Activated naive CD4-positive, alpha-beta T cell treated with anti-CD3 and anti-CD28 coated beads for 36 hours (primary cell): Measurements from ENCODE around the gene CCDC28B. TPM values are rescaled to one million over a fixed set of nuclear protein-coding genes. Genes with fewer than 3 reads are reported as not detected.

Experiments
- CTCF ChIA-PET: fragments of 350-600 bp; sonication (Branson Sonifier 250); formaldehyde crosslinking; loops from one replicate; lab custom pipeline; 2021; ENCODE audit warnings: antibody characterized with exemption; lab: Charles Lee
- DNase-seq: peaks from one replicate; pipeline ENCODE4 v3.0.0-alpha.2; 2020
- H3K27ac Mint-ChIP-seq: one replicate; pipeline ENCODE4 v1.8.0; 2021; ENCODE audit warnings: mild to moderate bottlenecking, mixed read lengths
- H3K27me3 Mint-ChIP-seq: one replicate; pipeline ENCODE4 v1.8.0; 2021; ENCODE audit warnings: low read depth, mixed read lengths
- H3K36me3 Mint-ChIP-seq: one replicate; pipeline ENCODE4 v1.8.0; 2021; ENCODE audit warnings: low read depth, mixed read lengths
- H3K4me1 Mint-ChIP-seq: one replicate; pipeline ENCODE4 v1.8.0; 2021; ENCODE audit warnings: low read depth, mixed read lengths
- H3K4me3 Mint-ChIP-seq: one replicate; pipeline ENCODE4 v1.8.0; 2021; ENCODE audit warnings: mild to moderate bottlenecking, moderate library complexity, mixed read lengths
- H3K9me3 Mint-ChIP-seq: one replicate; pipeline ENCODE4 v1.8.0; 2021; ENCODE audit warnings: mixed read lengths
- intact Hi-C: fragments of 100-400 bp; cut with micrococcal nuclease; formaldehyde crosslinking; loops from one replicate; pipeline ENCODE4 v1.15.1; 2023
- total RNA-seq, 2 experiments: library from RNA; stranded (reverse); gene quantifications; one replicate each; pipeline ENCODE4 v1.2.3, GENCODE V29; 2021

CCDC28B gene
- total RNA-seq, 2 experiments from 2014 or later: 13.1 to 14.8 TPM

DNA sequence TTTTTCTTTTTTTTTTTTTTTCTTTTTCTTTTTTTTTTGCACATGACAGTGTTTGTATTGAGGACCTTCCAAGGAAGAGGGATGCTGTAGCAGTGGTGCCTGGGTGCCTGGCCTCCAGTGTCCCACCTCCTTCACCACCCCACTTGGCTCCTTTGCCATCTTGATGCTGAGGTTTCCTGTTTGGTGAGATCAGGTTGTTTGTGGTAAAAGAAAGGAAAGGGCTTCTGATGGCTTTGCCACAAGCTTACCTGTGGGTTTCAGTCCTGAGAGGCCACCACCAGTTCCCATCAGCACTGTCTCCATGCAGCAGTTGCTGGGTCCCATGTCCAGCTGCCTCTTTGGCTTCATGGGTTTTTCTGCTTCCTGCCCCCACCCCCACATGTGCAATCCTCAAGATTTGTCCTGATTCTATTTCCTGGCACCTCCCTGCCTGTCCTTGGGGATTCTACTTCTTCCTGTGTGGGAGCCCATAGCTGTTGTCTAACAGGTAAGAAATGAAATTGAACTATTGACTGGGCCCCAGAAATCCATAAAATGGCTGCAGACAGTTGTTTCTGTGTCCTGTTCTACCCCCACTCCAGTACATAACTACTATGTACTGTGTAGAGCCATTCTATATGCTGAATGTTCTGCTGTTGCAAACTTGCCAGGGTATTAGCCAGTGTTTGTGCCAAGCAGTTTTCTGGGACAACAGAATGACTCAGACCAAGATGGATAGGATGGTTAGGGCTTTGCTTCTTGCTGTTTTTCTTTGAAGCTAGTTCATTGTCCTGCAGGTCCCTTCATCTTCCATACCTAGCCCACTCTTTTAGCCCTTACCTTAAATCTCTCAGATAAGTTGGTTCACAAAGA, 4.2 kb upstream of the CCDC28B start:
- CTCF ChIA-PET: interaction anchor here (0.6 kb wide), 1 partner anchor 87 kb away, joined by 3 read pairs; no protein-coding TSS in a partner anchor
- no peak overlapping the region for H3K4me3 Mint-ChIP-seq
- intact Hi-C loops: no loop called here
- no peak overlapping the region for H3K27ac Mint-ChIP-seq
- H3K36me3 Mint-ChIP-seq: peaks cover 46% of the 10 kb centered on the region
- DNase-seq: no peak
- no peaks in the 10 kb centered on the region for H3K27me3 Mint-ChIP-seq
- no peaks in the 10 kb centered on the region for H3K9me3 Mint-ChIP-seq
- H3K4me1 Mint-ChIP-seq: peaks cover 45% of the 10 kb centered on the region

DNA sequence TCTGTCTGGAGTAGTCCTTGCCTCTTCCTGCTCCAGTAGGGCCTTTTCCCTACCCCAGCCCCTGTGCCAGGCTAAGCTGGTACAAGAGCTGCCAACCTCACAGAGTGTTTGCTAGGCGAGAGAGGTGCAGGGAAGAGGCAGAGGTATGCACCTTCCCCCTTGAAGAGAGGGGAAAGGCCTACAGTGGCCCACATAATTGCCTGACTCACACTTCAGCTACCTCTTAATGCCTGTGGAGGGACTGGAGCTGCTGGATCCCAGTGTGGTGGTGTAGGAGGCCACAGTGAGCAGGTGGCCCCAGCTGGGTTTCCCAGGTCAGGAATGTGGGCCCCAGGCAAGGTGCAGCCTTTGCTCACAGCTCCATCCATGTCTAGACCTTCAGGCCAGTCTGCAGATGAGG, 3.3 kb upstream of the CCDC28B start:
- Mint-ChIP-seq H3K4me1 (peaks cover 54% of the 10 kb centered on the region), H3K4me3 (no peak overlapping the region), H3K36me3 (peaks cover 37% of the 10 kb centered on the region), H3K9me3 (no peaks in the 10 kb centered on the region), H3K27me3 (no peaks in the 10 kb centered on the region), H3K27ac (no peak overlapping the region)
- CTCF ChIA-PET: interaction anchor here (0.6 to 1.8 kb wide), 4 partner anchors 19 to 516 kb away, joined by 3 to 8 read pairs (median 4); no protein-coding TSS in a partner anchor
- DNase-seq: no peak
- intact Hi-C loops: no loop called here

DNA sequence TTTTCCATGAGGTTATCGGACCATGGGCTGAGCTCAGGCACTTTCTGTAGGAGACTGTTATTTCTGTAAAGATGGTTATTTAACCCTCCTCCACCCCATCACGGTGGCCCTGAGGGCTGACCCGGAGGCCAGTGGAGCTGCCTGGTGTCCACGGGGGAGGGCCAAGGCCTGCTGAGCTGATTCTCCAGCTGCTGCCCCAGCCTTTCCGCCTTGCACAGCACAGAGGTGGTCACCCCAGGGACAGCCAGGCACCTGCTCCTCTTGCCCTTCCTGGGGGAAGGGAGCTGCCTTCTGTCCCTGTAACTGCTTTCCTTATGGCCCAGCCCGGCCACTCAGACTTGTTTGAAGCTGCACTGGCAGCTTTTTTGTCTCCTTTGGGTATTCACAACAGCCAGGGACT, 2.6 kb upstream of the CCDC28B start:
- no peak overlapping the region for H3K4me3 Mint-ChIP-seq

DNA sequence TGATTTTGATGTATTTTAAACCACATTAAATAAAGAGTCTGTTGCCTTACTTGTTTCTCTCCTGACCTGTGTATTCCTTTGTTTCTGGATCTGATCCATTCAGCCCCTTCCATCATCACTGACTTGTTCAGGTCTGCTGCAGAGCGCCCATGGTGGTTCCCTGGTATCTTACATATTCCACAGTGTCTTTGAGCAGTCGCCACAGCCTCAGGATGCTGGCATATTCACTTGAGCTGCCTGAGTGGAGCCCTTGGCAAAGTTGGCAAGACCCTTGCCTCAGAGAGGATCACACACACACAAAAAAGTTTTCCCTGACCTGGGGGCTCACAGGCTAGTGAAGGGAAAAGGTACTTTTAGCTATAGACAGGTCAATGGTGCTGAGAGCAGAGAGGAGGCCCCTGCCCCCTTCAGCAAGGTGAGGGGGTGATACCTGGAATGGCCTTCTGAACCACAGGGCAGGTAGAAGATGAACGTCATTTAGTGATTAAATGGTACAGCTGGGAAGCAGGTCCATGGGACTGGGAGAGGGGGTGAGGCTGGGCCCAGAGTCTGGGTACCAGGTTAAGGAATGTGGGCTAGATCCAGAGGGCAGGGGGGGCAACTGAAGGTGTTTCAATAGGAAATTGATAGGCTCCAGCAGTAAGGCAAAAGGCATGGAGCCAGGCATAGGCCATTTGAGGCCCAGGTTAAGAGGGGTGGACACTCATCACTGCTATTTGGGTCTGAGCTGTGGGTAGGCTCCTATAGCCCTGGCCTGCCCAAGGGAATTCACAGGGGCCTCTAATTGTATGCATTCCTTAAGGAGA, 2.0 kb upstream of the CCDC28B start:
- H3K4me3 Mint-ChIP-seq: no peak overlapping the region
- peaks cover 25% of the 10 kb centered on the region for H3K36me3 Mint-ChIP-seq

More for the DNA sequence above, 2.6 kb upstream of the CCDC28B start:
- intact Hi-C loops: no loop called here
- Mint-ChIP-seq H3K4me1 (peaks cover 56% of the 10 kb centered on the region), H3K9me3 (no peaks in the 10 kb centered on the region), H3K27ac (no peak overlapping the region), H3K36me3 (peaks cover 29% of the 10 kb centered on the region), H3K27me3 (no peaks in the 10 kb centered on the region)
- DNase-seq: no peak
- CTCF ChIA-PET: interaction anchor here (0.6 to 1.8 kb wide), 3 partner anchors 18 to 515 kb away, joined by 3 to 8 read pairs (median 6); no protein-coding TSS in a partner anchor

DNA sequence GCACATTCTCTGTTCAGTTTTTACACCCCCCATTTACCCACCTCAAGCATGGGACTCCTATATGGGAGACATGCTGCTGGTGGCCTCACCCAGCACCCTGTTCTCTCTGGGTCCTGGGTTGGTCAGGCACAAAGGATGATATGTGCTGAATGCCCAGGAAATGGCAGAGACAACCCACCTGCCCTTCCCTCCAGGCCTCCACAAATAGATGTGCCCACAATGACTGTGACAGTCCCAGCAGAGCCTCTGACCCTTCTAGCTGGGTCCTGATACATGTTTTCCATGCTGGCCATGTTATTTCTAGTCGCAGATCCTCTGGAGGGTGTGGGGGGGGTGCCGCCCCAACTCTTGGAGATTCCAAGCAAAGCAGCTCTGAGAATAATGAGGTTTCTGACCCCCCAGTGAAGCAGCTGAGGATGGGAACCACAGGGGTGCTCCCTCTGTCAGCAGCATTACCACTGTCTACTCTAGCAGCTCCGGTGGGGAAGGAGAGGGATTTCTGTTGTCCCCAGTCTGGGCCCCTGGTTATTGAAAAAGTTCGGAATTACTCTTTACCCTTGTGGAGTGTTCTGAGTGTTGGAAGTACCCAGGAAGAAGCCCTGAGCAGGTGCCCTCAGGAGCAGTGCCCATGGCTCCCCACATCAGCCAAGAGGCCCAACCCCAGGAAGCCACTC, 1.2 kb upstream of the CCDC28B start:
- DNase-seq: no peak
- Mint-ChIP-seq H3K27ac (no peak overlapping the region), H3K9me3 (no peaks in the 10 kb centered on the region), H3K36me3 (peaks cover 19% of the 10 kb centered on the region), H3K27me3 (no peaks in the 10 kb centered on the region), H3K4me1 (peaks cover 46% of the 10 kb centered on the region), H3K4me3 (no peak overlapping the region)
- CTCF ChIA-PET: interaction anchor here (0.6 kb wide), 1 partner anchor 137 kb away, joined by 3 read pairs; the partner anchor contains the start of gene MARCKSL1
- intact Hi-C loops: no loop called here

More for the DNA sequence above, 2.0 kb upstream of the CCDC28B start:
- Mint-ChIP-seq H3K9me3 (no peaks in the 10 kb centered on the region), H3K4me1 (peaks cover 51% of the 10 kb centered on the region), H3K27me3 (no peaks in the 10 kb centered on the region), H3K27ac (no peak overlapping the region)
- no peak for DNase-seq
- intact Hi-C loops: no loop called here
- CTCF ChIA-PET: interaction anchor here (0.6 to 1.8 kb wide), 2 partner anchors 17 to 138 kb away, joined by 3 to 6 read pairs; partner anchors contain the start of gene MARCKSL1

DNA sequence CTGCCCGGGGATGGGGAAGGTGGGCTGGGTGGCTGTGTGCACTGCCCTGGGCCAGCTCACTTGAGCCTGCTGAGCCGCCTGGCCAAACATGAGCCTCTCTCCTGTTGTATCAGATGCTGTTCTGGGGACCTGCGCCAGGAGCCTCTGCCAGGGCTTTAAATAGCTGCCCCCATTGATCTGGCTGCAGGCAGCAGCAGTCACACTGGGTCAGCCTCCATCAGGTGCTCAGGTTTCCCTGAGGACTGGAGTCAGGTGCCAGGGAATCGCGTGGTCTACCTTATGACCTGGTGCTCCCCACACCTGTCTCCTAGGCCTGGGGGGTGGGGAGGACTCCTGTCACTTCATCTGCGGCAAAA, 700 bp upstream of the CCDC28B start:
- H3K27ac Mint-ChIP-seq: peak overlapping the region; percentile 88

DNA sequence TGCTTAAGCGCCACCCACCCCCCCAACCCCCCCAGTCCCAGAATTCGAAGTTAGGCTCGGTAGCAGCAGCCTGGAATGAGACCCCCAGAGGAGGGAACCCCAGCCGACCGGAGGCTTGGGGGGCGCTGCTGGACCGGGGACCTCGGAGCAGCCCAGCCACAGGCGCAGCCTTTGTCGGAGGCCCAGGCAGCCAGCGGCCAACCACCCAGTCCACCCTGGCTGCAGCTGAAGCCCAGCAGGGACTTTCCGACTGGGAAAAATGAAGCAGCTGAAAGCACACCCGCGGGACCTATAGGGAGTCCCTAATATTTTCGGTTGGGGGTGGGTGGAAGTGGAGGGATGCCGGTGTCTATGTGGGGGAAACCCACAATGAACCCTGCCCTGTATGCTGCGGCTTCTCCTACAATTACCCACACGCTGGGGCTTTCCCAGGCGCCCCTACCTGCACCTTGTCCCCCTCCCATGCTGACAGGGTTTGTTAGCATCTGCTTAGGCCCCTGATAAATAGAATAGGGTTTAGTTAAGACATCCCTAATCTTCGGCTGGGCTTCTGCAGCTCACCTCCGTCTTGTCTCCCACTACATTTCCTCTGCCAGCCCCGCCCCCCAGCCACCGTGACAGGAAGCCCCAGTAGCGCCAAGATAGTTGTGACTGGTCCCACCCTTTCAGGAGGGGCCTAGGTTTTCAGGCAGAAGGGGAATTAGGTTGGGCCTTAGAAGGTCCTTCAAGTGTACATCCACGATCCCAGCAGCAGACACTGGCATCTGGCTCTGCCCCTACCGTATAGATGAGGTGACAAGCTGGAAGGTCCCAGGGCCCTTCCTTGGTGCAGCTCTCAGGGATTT, 838 bp downstream of the CCDC28B start:
- DNase-seq: peak; percentile 92
- peaks cover 35% of the 10 kb centered on the region for H3K4me1 Mint-ChIP-seq
- peaks cover 13% of the 10 kb centered on the region for H3K36me3 Mint-ChIP-seq
- H3K27me3 Mint-ChIP-seq: no peaks in the 10 kb centered on the region
- no peaks in the 10 kb centered on the region for H3K9me3 Mint-ChIP-seq
- H3K4me3 Mint-ChIP-seq: peak overlapping the region; percentile 70
- peak overlapping the region; percentile 85 for H3K27ac Mint-ChIP-seq
- intact Hi-C loops: loop anchor here (1.0 to 2.0 kb wide), 4 partner anchors 22 to 72 kb away; partner anchors contain the start of genes EIF3I, TMEM234 and TXLNA
- CTCF ChIA-PET: interaction anchor here (0.6 to 1.9 kb wide), 4 partner anchors 9 to 200 kb away, joined by 3 to 5 read pairs (median 4); partner anchors contain the start of gene TXLNA

More for the DNA sequence above, 700 bp upstream of the CCDC28B start:
- CTCF ChIA-PET: interaction anchor here (1.9 kb wide), 1 partner anchor 17 kb away, joined by 5 read pairs; no protein-coding TSS in a partner anchor
- peaks cover 41% of the 10 kb centered on the region for H3K4me1 Mint-ChIP-seq
- H3K9me3 Mint-ChIP-seq: no peaks in the 10 kb centered on the region
- H3K27me3 Mint-ChIP-seq: no peaks in the 10 kb centered on the region
- peak overlapping the region; percentile 70 for H3K4me3 Mint-ChIP-seq
- intact Hi-C loops: loop anchor here (1.0 to 2.0 kb wide), 2 partner anchors 23 to 127 kb away; partner anchors contain the start of genes EIF3I, TMEM234 and TMEM39B
- H3K36me3 Mint-ChIP-seq: peaks cover 14% of the 10 kb centered on the region
- no peak for DNase-seq

DNA sequence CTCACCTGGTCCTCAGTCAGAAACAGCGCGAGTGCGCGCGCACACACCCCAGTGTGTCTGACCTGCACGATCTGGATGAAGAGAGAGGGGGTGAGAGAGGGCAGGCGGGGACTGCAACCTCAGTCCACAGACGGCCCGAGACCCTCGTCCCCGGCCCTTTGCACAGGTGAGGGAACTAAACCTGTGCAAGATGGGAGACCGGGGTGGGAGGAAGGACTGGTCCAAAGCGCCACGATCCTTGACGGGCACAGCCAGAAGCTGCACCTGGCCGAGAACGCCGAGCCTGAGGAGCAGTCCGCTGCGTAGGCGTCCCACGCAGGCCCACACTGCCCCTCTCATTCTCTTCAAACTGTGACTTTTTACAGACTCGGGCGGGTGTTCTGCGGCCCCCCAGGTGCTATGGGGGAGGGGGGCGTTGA, 4.6 kb downstream of the CCDC28B start:
- peak overlapping the region; percentile 90 for H3K4me3 Mint-ChIP-seq
- no peaks in the 10 kb centered on the region for H3K27me3 Mint-ChIP-seq
- DNase-seq: no peak
- H3K9me3 Mint-ChIP-seq: no peaks in the 10 kb centered on the region
- CTCF ChIA-PET: interaction anchor here (3.5 kb wide), 1 partner anchor 11 kb away, joined by 27 read pairs; no protein-coding TSS in a partner anchor
- intact Hi-C loops: no loop called here
- peaks cover 32% of the 10 kb centered on the region for H3K4me1 Mint-ChIP-seq
- peaks cover 15% of the 10 kb centered on the region for H3K36me3 Mint-ChIP-seq
- H3K27ac Mint-ChIP-seq: no peak overlapping the region

DNA sequence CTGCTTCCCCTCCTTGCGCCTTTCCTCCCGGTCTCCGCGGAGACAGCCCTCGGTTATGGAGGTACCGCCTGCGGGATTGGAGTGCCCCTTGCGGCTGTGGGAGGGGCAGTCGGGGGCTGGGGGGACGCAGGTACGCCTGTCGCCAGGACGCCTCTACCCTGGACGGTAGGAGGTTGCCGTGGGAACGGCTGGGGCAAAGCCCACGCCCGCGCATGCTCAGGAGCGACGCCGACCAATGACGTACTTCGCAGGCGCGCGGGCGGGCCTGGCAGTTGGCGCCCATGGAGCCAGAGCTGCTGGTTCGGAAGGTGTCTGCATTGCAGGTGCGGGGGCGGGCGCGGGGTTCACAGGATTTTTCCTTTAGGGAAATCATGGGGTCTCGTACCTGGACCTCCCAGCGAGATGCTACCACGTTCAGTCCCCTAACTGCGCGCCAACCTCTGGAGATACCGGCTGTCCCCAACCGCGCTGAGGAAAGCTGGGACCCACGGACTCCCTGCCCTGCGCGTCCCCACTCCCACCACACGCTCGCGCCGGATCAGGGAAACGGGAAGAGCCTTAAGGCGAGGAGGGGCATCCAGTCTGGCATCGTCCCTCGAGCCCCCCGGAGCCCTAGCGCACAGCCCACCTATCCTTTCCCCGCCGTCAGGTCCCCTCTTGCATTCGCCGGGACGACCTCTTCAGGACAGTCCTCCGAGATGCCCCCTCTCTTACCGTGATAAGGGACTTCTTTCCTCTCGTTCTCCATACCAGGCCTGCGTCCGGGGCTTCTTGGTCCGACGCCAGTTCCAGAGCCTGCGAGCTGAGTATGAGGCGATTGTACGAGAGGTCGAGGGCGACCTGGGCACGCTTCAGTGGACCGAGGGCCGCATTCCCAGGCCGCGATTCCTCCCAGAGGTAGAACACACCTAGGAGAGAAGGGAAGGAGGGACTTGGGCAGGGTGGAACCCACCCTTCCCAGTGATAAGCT, 5.3 kb downstream of the CCDC28B start, which contains the start of gene IQCC:
Gene IQCC, plus strand, starts transcription at position 271 of the 970 bp plus-strand sequence. Its CDS starts 11 bp downstream, at position 282.
- Mint-ChIP-seq H3K27ac (peak within 1 kb of the TSS; percentile 76), H3K36me3 (peaks cover 15% of the 10 kb centered on the region), H3K4me1 (peaks cover 26% of the 10 kb centered on the region), H3K9me3 (no peaks in the 10 kb centered on the region), H3K27me3 (no peaks in the 10 kb centered on the region), H3K4me3 (peak within 1 kb of the TSS; percentile 90)
- intact Hi-C loops: no loop called here
- CTCF ChIA-PET: interaction anchor here (1.0 to 3.5 kb wide), 3 partner anchors 10 to 43 kb away, joined by 3 to 27 read pairs (median 9); no protein-coding TSS in a partner anchor
- DNase-seq: peak; percentile 90

DNA sequence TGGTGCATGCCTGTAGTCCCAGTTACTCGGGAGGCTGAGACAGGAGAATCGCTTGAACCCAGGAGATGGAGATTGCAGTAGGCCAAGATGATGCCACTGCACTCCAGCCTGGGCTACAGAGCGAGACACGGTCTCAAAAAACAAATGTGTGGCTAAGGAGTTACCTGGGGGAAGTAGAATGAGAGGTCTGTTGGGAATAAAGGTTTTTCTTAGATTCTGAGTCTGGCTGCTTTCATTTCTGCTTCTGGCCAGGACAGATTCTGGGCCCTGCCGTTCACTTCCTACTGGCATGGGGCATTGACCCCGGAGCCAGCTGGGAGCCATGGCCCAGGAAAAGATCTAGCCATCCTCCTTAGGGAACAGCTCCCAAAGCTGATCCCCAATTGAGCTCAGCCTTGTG, 8.1 kb downstream of the CCDC28B start:
- CTCF ChIA-PET: interaction anchor here (1.3 kb wide), 1 partner anchor 8 kb away, joined by 3 read pairs; no protein-coding TSS in a partner anchor
- H3K27ac Mint-ChIP-seq: no peak overlapping the region
- intact Hi-C loops: no loop called here
- peaks cover 12% of the 10 kb centered on the region for H3K4me1 Mint-ChIP-seq
- no peaks in the 10 kb centered on the region for H3K9me3 Mint-ChIP-seq
- H3K27me3 Mint-ChIP-seq: no peaks in the 10 kb centered on the region
- H3K4me3 Mint-ChIP-seq: no peak overlapping the region
- no peak for DNase-seq
- H3K36me3 Mint-ChIP-seq: peaks cover 15% of the 10 kb centered on the region
